ENCODE results near the gene ANKRD36B.
"Not testable (repeated sequence)": the region's sequence is repeated elsewhere in the genome, so short reads cannot be mapped to it uniquely, and the experiment has no call there.

GRCh38 chr2:97565674-97566073 lies 24.0 kb downstream of the ANKRD36B start:
- not testable (repeated sequence) for TF ChIP-seq MAFK (IDR thresholded peaks at IDR 0.05; ENCODE audit: partially characterized antibody); EP300 (IDR thresholded peaks at IDR 0.05); CTCF (IDR thresholded peaks at IDR 0.05); RCOR1 (IDR thresholded peaks at IDR 0.05; ENCODE audit: low read depth, low read length); CEBPB (IDR thresholded peaks at IDR 0.05); PHF8 (IDR thresholded peaks at IDR 0.05; ENCODE audit: borderline replicate concordance, low read depth); NR3C1 (IDR thresholded peaks at IDR 0.05); MAZ (IDR thresholded peaks at IDR 0.05; ENCODE audit: borderline replicate concordance, low read depth, low read length); POLR2AphosphoS2 (conservative IDR thresholded peaks at IDR 0.05; ENCODE audit: low read length); CBX8 (IDR thresholded peaks at IDR 0.05); HOXA7 (CRISPR knock-in tag; IDR thresholded peaks at IDR 0.05); POLR2A (IDR thresholded peaks at IDR 0.05; ENCODE audit: low read length)

Data from A549 (cell line).